HEK293 (cell line): ENCODE measurements around the gene INPP5D.

Experiments used
- KLF16 ChIP-seq: fragments of 450-650 bp; formaldehyde crosslinking; IDR thresholded peaks from 2 replicates; pipeline ENCODE4 v1.5.1; 2017; ENCODE audit warnings: missing biosample characterization, missing genetic modification characterization
- MYNN ChIP-seq: fragments of 450-650 bp; formaldehyde crosslinking; IDR thresholded peaks from 2 replicates; pipeline ENCODE4 v1.5.1; 2016; ENCODE audit warnings: missing biosample characterization, missing genetic modification characterization, borderline replicate concordance
- PATZ1 ChIP-seq: fragments of 450-650 bp; formaldehyde crosslinking; IDR thresholded peaks from 2 replicates; pipeline ENCODE4 v1.5.1; 2016; ENCODE audit warnings: missing biosample characterization, missing genetic modification characterization
- RBAK ChIP-seq: fragments of 450-650 bp; formaldehyde crosslinking; IDR thresholded peaks from 2 replicates; pipeline ENCODE4 v1.5.1; 2016; ENCODE audit warnings: missing biosample characterization, missing genetic modification characterization
- REST ChIP-seq: fragments of 450-650 bp; formaldehyde crosslinking; IDR thresholded peaks from 2 replicates; pipeline ENCODE4 v1.5.1; 2016; ENCODE audit warnings: missing biosample characterization, missing genetic modification characterization
- SP2 ChIP-seq: fragments of 450-650 bp; formaldehyde crosslinking; IDR thresholded peaks from 2 replicates; pipeline ENCODE4 v1.5.1; 2016; ENCODE audit warnings: missing biosample characterization, missing genetic modification characterization
- TCF7L2 ChIP-seq: IDR thresholded peaks from 2 replicates; pipeline ENCODE4 v1.6.1; 2011; ENCODE audit warnings: low read depth, mild to moderate bottlenecking, inconsistent platforms, low read length, moderate library complexity, borderline replicate concordance
- ZNF280D ChIP-seq: fragments of 450-650 bp; formaldehyde crosslinking; IDR thresholded peaks from 2 replicates; pipeline ENCODE4 v1.5.1; 2016; ENCODE audit warnings: missing biosample characterization, missing genetic modification characterization
- ZNF311 ChIP-seq: fragments of 450-650 bp; formaldehyde crosslinking; IDR thresholded peaks from 2 replicates; pipeline ENCODE4 v1.5.1; 2017; ENCODE audit warnings: missing biosample characterization, missing genetic modification characterization, borderline replicate concordance
- ZNF529 ChIP-seq: fragments of 450-650 bp; formaldehyde crosslinking; IDR thresholded peaks from 2 replicates; pipeline ENCODE4 v1.5.1; 2017; ENCODE audit warnings: missing genetic modification characterization, missing biosample characterization; ENCODE audit not compliant: insufficient replicate concordance
- TF ChIP-seq, protein P1 (sequence below): fragments of 450-650 bp; formaldehyde crosslinking; IDR thresholded peaks from 2 replicates; pipeline ENCODE4 v1.5.1; 2016; ENCODE audit warnings: missing biosample characterization, missing genetic modification characterization
- TF ChIP-seq, protein P2 (sequence below): fragments of 450-650 bp; formaldehyde crosslinking; IDR thresholded peaks from 2 replicates; pipeline ENCODE4 v1.5.1; 2016; ENCODE audit warnings: missing biosample characterization, missing genetic modification characterization, low read depth
- TF ChIP-seq, protein P3 (sequence below): fragments of 450-650 bp; formaldehyde crosslinking; IDR thresholded peaks from 2 replicates; pipeline ENCODE4 v1.5.1; 2017; ENCODE audit warnings: missing biosample characterization, missing genetic modification characterization

GRCh38 chr2:233098618-233099017 is 38.5 kb downstream of the INPP5D start:
- TF ChIP-seq REST (tag by site-specific recombination) (no peak), MYNN (no peak), SP2 (tag by site-specific recombination) (no peak), PATZ1 (tag by site-specific recombination) (no peak), RBAK (tag by site-specific recombination) (no peak), ZNF280D (tag by site-specific recombination) (no peak), ZNF311 (tag by site-specific recombination) (no peak), ZNF529 (tag by site-specific recombination) (no peak), KLF16 (tag by site-specific recombination) (no peak), TCF7L2 (no peak)
- TF ChIP-seq, protein P1, sequence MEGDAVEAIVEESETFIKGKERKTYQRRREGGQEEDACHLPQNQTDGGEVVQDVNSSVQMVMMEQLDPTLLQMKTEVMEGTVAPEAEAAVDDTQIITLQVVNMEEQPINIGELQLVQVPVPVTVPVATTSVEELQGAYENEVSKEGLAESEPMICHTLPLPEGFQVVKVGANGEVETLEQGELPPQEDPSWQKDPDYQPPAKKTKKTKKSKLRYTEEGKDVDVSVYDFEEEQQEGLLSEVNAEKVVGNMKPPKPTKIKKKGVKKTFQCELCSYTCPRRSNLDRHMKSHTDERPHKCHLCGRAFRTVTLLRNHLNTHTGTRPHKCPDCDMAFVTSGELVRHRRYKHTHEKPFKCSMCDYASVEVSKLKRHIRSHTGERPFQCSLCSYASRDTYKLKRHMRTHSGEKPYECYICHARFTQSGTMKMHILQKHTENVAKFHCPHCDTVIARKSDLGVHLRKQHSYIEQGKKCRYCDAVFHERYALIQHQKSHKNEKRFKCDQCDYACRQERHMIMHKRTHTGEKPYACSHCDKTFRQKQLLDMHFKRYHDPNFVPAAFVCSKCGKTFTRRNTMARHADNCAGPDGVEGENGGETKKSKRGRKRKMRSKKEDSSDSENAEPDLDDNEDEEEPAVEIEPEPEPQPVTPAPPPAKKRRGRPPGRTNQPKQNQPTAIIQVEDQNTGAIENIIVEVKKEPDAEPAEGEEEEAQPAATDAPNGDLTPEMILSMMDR (tag by site-specific recombination), result no peak
- TF ChIP-seq, protein P2, sequence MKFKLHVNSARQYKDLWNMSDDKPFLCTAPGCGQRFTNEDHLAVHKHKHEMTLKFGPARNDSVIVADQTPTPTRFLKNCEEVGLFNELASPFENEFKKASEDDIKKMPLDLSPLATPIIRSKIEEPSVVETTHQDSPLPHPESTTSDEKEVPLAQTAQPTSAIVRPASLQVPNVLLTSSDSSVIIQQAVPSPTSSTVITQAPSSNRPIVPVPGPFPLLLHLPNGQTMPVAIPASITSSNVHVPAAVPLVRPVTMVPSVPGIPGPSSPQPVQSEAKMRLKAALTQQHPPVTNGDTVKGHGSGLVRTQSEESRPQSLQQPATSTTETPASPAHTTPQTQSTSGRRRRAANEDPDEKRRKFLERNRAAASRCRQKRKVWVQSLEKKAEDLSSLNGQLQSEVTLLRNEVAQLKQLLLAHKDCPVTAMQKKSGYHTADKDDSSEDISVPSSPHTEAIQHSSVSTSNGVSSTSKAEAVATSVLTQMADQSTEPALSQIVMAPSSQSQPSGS, result no peak
- TF ChIP-seq, protein P3, sequence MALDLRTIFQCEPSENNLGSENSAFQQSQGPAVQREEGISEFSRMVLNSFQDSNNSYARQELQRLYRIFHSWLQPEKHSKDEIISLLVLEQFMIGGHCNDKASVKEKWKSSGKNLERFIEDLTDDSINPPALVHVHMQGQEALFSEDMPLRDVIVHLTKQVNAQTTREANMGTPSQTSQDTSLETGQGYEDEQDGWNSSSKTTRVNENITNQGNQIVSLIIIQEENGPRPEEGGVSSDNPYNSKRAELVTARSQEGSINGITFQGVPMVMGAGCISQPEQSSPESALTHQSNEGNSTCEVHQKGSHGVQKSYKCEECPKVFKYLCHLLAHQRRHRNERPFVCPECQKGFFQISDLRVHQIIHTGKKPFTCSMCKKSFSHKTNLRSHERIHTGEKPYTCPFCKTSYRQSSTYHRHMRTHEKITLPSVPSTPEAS, result no peak
